DND-41 (cell line): Measurements from ENCODE around the gene SPOCD1.

ENCODE experiments used
- CTCF ChIP-seq: IDR thresholded peaks from 2 replicates; pipeline ENCODE4 v1.5.1; 2012; ENCODE audit warnings: borderline replicate concordance, low read length, moderate library complexity, mild to moderate bottlenecking; ENCODE audit not compliant: poor library complexity, severe bottlenecking; ENCODE audit errors: extremely low read depth
- EZH2 ChIP-seq: IDR thresholded peaks from 3 replicates; pipeline ENCODE4 v1.6.1; 2012; ENCODE audit warnings: borderline replicate concordance, low read depth, mild to moderate bottlenecking, moderate library complexity, low read length, inconsistent platforms; ENCODE audit not compliant: severe bottlenecking

- TF ChIP-seq CTCF (no peak), EZH2 (no peak)
Measured at GRCh38 chr1:31762323-31762722, 53.5 kb downstream of the SPOCD1 start.
